HEK293 (cell line): ENCODE measurements around the gene LIME1.

Experiments
- CTCF ChIA-PET: fragments of 350-600 bp; formaldehyde crosslinking; extraction: SDS; loops from one replicate; lab custom pipeline; 2021; ENCODE audit warnings: antibody characterized with exemption; lab: Yijun Ruan, JAX
- POLR2A ChIA-PET: fragments of 300-600 bp; formaldehyde crosslinking; extraction: SDS; loops from one replicate; lab custom pipeline; 2020; ENCODE audit warnings: antibody characterized with exemption, inconsistent platforms; lab: Yijun Ruan, JAX
- H3K27ac ChIP-seq: fragments of 200-500 bp; sonication (Bioruptor generic); 2 replicates; pipeline ENCODE4 v1.5.1; 2014; ENCODE audit warnings: low read depth, low read length, control low read depth, inconsistent platforms; ENCODE audit errors: extremely low read depth
- H3K36me3 ChIP-seq, 2 experiments: fragments of 200-500 bp in 1 of 2; sonication (Bioruptor generic) in 1 of 2; 1 replicate in 1 of 2; 2 replicates in 1 of 2; pipeline ENCODE4 v1.5.1; 2014 to 2017; ENCODE audit warnings: inconsistent platforms in 2 of 2, low read length in 2 of 2; ENCODE audit not compliant: control insufficient read depth in 2 of 2, insufficient read depth in 1 of 2
- H3K4me1 ChIP-seq: fragments of 200-500 bp; sonication (Bioruptor generic); 2 replicates; pipeline ENCODE4 v1.5.1; 2014; ENCODE audit warnings: mild to moderate bottlenecking, low read length, inconsistent platforms; ENCODE audit not compliant: control insufficient read depth, insufficient read depth
- H3K4me3 ChIP-seq: 2 replicates; pipeline ENCODE4 v1.5.1; 2011; ENCODE audit warnings: low read depth, mild to moderate bottlenecking, control low read depth, low read length, moderate library complexity
- H3K9me3 ChIP-seq: fragments of 200-500 bp; sonication (Bioruptor generic); 2 replicates; pipeline ENCODE4 v1.5.1; 2014; ENCODE audit warnings: low read depth, low read length, inconsistent platforms; ENCODE audit not compliant: control insufficient read depth, insufficient read depth
- BCL11A ChIP-seq: fragments of 450-650 bp; formaldehyde crosslinking; IDR thresholded peaks from 2 replicates; pipeline ENCODE4 v1.5.1; 2016; ENCODE audit warnings: low read depth, missing biosample characterization, missing genetic modification characterization
- FEZF1 ChIP-seq: fragments of 450-650 bp; formaldehyde crosslinking; IDR thresholded peaks from 2 replicates; pipeline ENCODE4 v1.5.1; 2016; ENCODE audit warnings: missing biosample characterization, missing genetic modification characterization
- GLI4 ChIP-seq: fragments of 450-650 bp; formaldehyde crosslinking; IDR thresholded peaks from 2 replicates; pipeline ENCODE4 v1.5.1; 2016; ENCODE audit warnings: missing biosample characterization, missing genetic modification characterization
- HOXD13 ChIP-seq: sonication (generic); formaldehyde crosslinking; IDR thresholded peaks from 2 replicates; pipeline ENCODE4 v1.8.0; 2022; ENCODE audit warnings: missing genetic modification reagents, borderline replicate concordance
- INSM2 ChIP-seq: fragments of 450-650 bp; formaldehyde crosslinking; IDR thresholded peaks from 2 replicates; pipeline ENCODE4 v1.5.1; 2016; ENCODE audit warnings: missing biosample characterization, missing genetic modification characterization
- ZBTB17 ChIP-seq: fragments of 450-650 bp; formaldehyde crosslinking; IDR thresholded peaks from 2 replicates; pipeline ENCODE4 v1.5.1; 2016; ENCODE audit warnings: missing biosample characterization, missing genetic modification characterization
- ZIC2 ChIP-seq: fragments of 450-650 bp; formaldehyde crosslinking; IDR thresholded peaks from 2 replicates; pipeline ENCODE4 v1.5.1; 2016; ENCODE audit warnings: missing biosample characterization, missing genetic modification characterization
- ZNF112 ChIP-seq: fragments of 450-650 bp; formaldehyde crosslinking; IDR thresholded peaks from 2 replicates; pipeline ENCODE4 v1.5.0; 2017; ENCODE audit warnings: missing biosample characterization, missing genetic modification characterization
- ZNF175 ChIP-seq: fragments of 450-650 bp; formaldehyde crosslinking; IDR thresholded peaks from 2 replicates; pipeline ENCODE4 v1.5.1; 2016; ENCODE audit warnings: missing biosample characterization, missing genetic modification characterization
- ZNF214 ChIP-seq: fragments of 450-650 bp; formaldehyde crosslinking; IDR thresholded peaks from 2 replicates; pipeline ENCODE4 v1.5.1; 2017; ENCODE audit warnings: missing biosample characterization, mild to moderate bottlenecking, missing genetic modification characterization, borderline replicate concordance
- ZNF266 ChIP-seq: fragments of 450-650 bp; formaldehyde crosslinking; IDR thresholded peaks from 2 replicates; pipeline ENCODE4 v1.5.1; 2016; ENCODE audit warnings: missing biosample characterization, missing genetic modification characterization, low read depth
- ZNF274 ChIP-seq, 2 experiments: fragments of 200-500 bp in 1 of 2; fragments of 450-650 bp in 1 of 2; sonication (Bioruptor generic) in 1 of 2; formaldehyde crosslinking in 1 of 2; IDR thresholded peaks; 2 replicates each; pipeline versions ENCODE4 v1.5.1 to v1.6.1; 2014 to 2016; ENCODE audit warnings: borderline replicate concordance in 1 of 2, inconsistent platforms in 1 of 2, low read length in 1 of 2, missing biosample characterization in 1 of 2, missing genetic modification characterization in 1 of 2
- ZNF302 ChIP-seq: fragments of 450-650 bp; formaldehyde crosslinking; IDR thresholded peaks from 2 replicates; pipeline ENCODE4 v1.5.1; 2016; ENCODE audit warnings: missing biosample characterization, missing genetic modification characterization, low read depth
- ZNF426 ChIP-seq: fragments of 450-650 bp; formaldehyde crosslinking; IDR thresholded peaks from 2 replicates; pipeline ENCODE4 v1.5.1; 2017; ENCODE audit warnings: missing biosample characterization, missing genetic modification characterization, mild to moderate bottlenecking, inconsistent platforms, moderate library complexity
- ZNF544 ChIP-seq: fragments of 450-650 bp; formaldehyde crosslinking; IDR thresholded peaks from 2 replicates; pipeline ENCODE4 v1.5.0; 2017; ENCODE audit warnings: missing biosample characterization, missing genetic modification characterization
- ZNF629 ChIP-seq: fragments of 450-650 bp; formaldehyde crosslinking; IDR thresholded peaks from 2 replicates; pipeline ENCODE4 v1.5.1; 2017; ENCODE audit warnings: missing biosample characterization, missing genetic modification characterization
- ZNF654 ChIP-seq: fragments of 450-650 bp; formaldehyde crosslinking; IDR thresholded peaks from 2 replicates; pipeline ENCODE4 v1.5.1; 2016; ENCODE audit warnings: low read depth, missing biosample characterization, missing genetic modification characterization
- ZNF701 ChIP-seq: fragments of 450-650 bp; formaldehyde crosslinking; IDR thresholded peaks from 2 replicates; pipeline ENCODE4 v1.5.1; 2016; ENCODE audit warnings: missing biosample characterization, missing genetic modification characterization
- ZNF768 ChIP-seq: fragments of 450-650 bp; formaldehyde crosslinking; IDR thresholded peaks from 2 replicates; pipeline ENCODE4 v1.5.1; 2018; ENCODE audit warnings: missing biosample characterization, mild to moderate bottlenecking, missing genetic modification characterization
- ZSCAN18 ChIP-seq: fragments of 450-650 bp; formaldehyde crosslinking; IDR thresholded peaks from 2 replicates; pipeline ENCODE4 v1.5.1; 2016; ENCODE audit warnings: missing biosample characterization, missing genetic modification characterization
- TF ChIP-seq, protein P1 (sequence below): fragments of 450-650 bp; formaldehyde crosslinking; IDR thresholded peaks from 2 replicates; pipeline ENCODE4 v1.5.1; 2016; ENCODE audit warnings: missing biosample characterization, missing genetic modification characterization

LIME1 gene

GRCh38 chr20:63708301-63709148, 27.9 kb upstream of the LIME1 start (continued):
- TF ChIP-seq ZBTB17 (tag by site-specific recombination), result peak; percentile 16; the same call in 1 of the 2 replicates
- TF ChIP-seq ZNF302, result no peak
- TF ChIP-seq ZNF112 (tag by site-specific recombination), result no peak
- TF ChIP-seq ZSCAN18 (tag by site-specific recombination), result no peak

GRCh38 chr20:63709149-63709527, 27.3 kb upstream of the LIME1 start:
- no peak overlapping the region for H3K27ac ChIP-seq
- peaks cover 43 to 70% of the 10 kb centered on the region in 2 experiments for H3K36me3 ChIP-seq
- CTCF ChIA-PET, result interaction anchor here (0.7 to 0.8 kb wide), 2 partner anchors 25 to 737 kb away, joined by 3 to 4 read pairs; no protein-coding TSS in a partner anchor
- H3K4me3 ChIP-seq, result peak overlapping the region; percentile 81
- no peaks in the 10 kb centered on the region for H3K9me3 ChIP-seq
- POLR2A ChIA-PET, result interaction anchor here (1.5 to 1.7 kb wide), 2 partner anchors 10 to 16 kb away, joined by 4 to 8 read pairs; no protein-coding TSS in a partner anchor
- TF ChIP-seq ZNF768 (tag by site-specific recombination), result no peak
- TF ChIP-seq ZNF214 (tag by site-specific recombination), result no peak
- TF ChIP-seq BCL11A (tag by site-specific recombination), result no peak
- no peak for TF ChIP-seq INSM2
- TF ChIP-seq ZNF266 (tag by site-specific recombination), result no peak
- TF ChIP-seq ZIC2, result no peak
- no peak for TF ChIP-seq ZNF426 (tag by site-specific recombination)
- TF ChIP-seq HOXD13 (CRISPR knock-in tag), result no peak
- no peak for TF ChIP-seq ZNF175
- no peak for TF ChIP-seq ZNF274 (IDR thresholded peaks at IDR 0.05; ENCODE audit: low read length)
- no peak for TF ChIP-seq ZNF274 (tag by site-specific recombination; IDR thresholded peaks at IDR 0.05; ENCODE audit: borderline replicate concordance)
- TF ChIP-seq ZNF654 (tag by site-specific recombination), result no peak
- no peak for TF ChIP-seq GLI4 (tag by site-specific recombination)
- TF ChIP-seq ZNF701 (tag by site-specific recombination), result no peak
- TF ChIP-seq ZNF544, result no peak
- no peak for TF ChIP-seq FEZF1
- no peak for TF ChIP-seq ZNF629 (tag by site-specific recombination)
- TF ChIP-seq, protein P1, sequence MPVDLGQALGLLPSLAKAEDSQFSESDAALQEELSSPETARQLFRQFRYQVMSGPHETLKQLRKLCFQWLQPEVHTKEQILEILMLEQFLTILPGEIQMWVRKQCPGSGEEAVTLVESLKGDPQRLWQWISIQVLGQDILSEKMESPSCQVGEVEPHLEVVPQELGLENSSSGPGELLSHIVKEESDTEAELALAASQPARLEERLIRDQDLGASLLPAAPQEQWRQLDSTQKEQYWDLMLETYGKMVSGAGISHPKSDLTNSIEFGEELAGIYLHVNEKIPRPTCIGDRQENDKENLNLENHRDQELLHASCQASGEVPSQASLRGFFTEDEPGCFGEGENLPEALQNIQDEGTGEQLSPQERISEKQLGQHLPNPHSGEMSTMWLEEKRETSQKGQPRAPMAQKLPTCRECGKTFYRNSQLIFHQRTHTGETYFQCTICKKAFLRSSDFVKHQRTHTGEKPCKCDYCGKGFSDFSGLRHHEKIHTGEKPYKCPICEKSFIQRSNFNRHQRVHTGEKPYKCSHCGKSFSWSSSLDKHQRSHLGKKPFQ (tag by site-specific recombination), result no peak
- H3K4me1 ChIP-seq, result 0 out of 2 replicates have a peak, but pooled peaks cover 3% of the 10 kb centered on the region
